NB4 (cell line): ENCODE measurements around the gene UNC93B1.
"Not testable (repeated sequence)": the region's sequence is repeated elsewhere in the genome, so short reads cannot be mapped to it uniquely, and the experiment has no call there.

ENCODE experiments used
- CTCF ChIP-seq: IDR thresholded peaks from one replicate; pipeline ENCODE4 v1.5.1; 2012; ENCODE audit warnings: low read depth, low read length
- MAX ChIP-seq: IDR thresholded peaks from 2 replicates; pipeline ENCODE4 v1.6.1; 2011; ENCODE audit warnings: low read depth, low read length
- MYC ChIP-seq: IDR thresholded peaks from 2 replicates; pipeline ENCODE4 v1.6.1; 2011; ENCODE audit warnings: low read depth, low read length
- POLR2A ChIP-seq: IDR thresholded peaks from 2 replicates; pipeline ENCODE4 v1.6.1; 2011; ENCODE audit warnings: mild to moderate bottlenecking; ENCODE audit not compliant: insufficient read length; ENCODE audit errors: extremely low read depth

GRCh38 chr11:67964746-67965145 lies 39.2 kb downstream of the UNC93B1 start:
- TF ChIP-seq CTCF, POLR2A, MAX, MYC: not testable (repeated sequence)
